Trophoblast cell (in vitro differentiated cells and primary cell): ENCODE results near the gene PWP1.
A peak's percentile ranks its signal among the peaks of the same experiment; 100 is the strongest.

Source experiments
- DNase-seq, 2 donors: peaks; one replicate each; pipeline ENCODE4 v3.0.0-alpha.2; 2016
- H2AFZ ChIP-seq: 2 replicates; pipeline ENCODE4 v1.6.1; 2013; ENCODE audit warnings: low read length, moderate library complexity, mild to moderate bottlenecking; ENCODE audit not compliant: insufficient read depth, poor library complexity
- H2AK5ac ChIP-seq: 2 replicates; pipeline ENCODE4 v1.6.1; 2013; ENCODE audit warnings: mild to moderate bottlenecking, low read length
- H2BK120ac ChIP-seq: 2 replicates; pipeline ENCODE4 v1.6.1; 2013; ENCODE audit warnings: low read length, mild to moderate bottlenecking, moderate library complexity; ENCODE audit not compliant: insufficient read depth, poor library complexity
- H2BK12ac ChIP-seq: 2 replicates; pipeline ENCODE4 v1.6.1; 2013; ENCODE audit warnings: mild to moderate bottlenecking, low read length, moderate library complexity
- H2BK5ac ChIP-seq: 2 replicates; pipeline ENCODE4 v1.6.1; 2013; ENCODE audit warnings: low read length, low read depth, moderate library complexity, mild to moderate bottlenecking; ENCODE audit not compliant: poor library complexity
- H3K14ac ChIP-seq: 2 replicates; pipeline ENCODE4 v1.6.1; 2013; ENCODE audit warnings: mild to moderate bottlenecking, low read length
- H3K18ac ChIP-seq: 2 replicates; pipeline ENCODE4 v1.6.1; 2013; ENCODE audit warnings: mild to moderate bottlenecking, low read length
- H3K23ac ChIP-seq: 2 replicates; pipeline ENCODE4 v1.6.1; 2013; ENCODE audit warnings: low read length
- H3K27ac ChIP-seq: 2 replicates; pipeline ENCODE4 v1.5.1; 2013; ENCODE audit warnings: low read depth, mild to moderate bottlenecking, inconsistent platforms, low read length, moderate library complexity
- H3K27me3 ChIP-seq: 2 replicates; pipeline ENCODE4 v1.6.1; 2013; ENCODE audit warnings: inconsistent platforms, mild to moderate bottlenecking, low read length, moderate library complexity; ENCODE audit not compliant: insufficient read depth
- H3K36me3 ChIP-seq, 2 experiments: 1 replicate in 1 of 2; 2 replicates in 1 of 2; pipeline ENCODE4 v1.6.1; 2013; ENCODE audit warnings: low read length in 2 of 2, mild to moderate bottlenecking in 2 of 2, moderate library complexity in 1 of 2; ENCODE audit not compliant: insufficient read depth in 2 of 2, control insufficient read depth in 1 of 2
- H3K4ac ChIP-seq: 2 replicates; pipeline ENCODE4 v1.6.1; 2013; ENCODE audit warnings: low read depth, mild to moderate bottlenecking, low read length, moderate library complexity
- H3K4me1 ChIP-seq, 2 experiments: 1 replicate in 1 of 2; 2 replicates in 1 of 2; pipeline ENCODE4 v1.6.1; 2013; ENCODE audit warnings: low read length in 2 of 2, mild to moderate bottlenecking in 2 of 2, moderate library complexity in 1 of 2; ENCODE audit not compliant: insufficient read depth in 2 of 2, control insufficient read depth in 1 of 2
- H3K4me2 ChIP-seq: 2 replicates; pipeline ENCODE4 v1.6.1; 2013; ENCODE audit warnings: inconsistent platforms, mild to moderate bottlenecking, low read length, moderate library complexity
- H3K4me3 ChIP-seq: 2 replicates; pipeline ENCODE4 v1.5.1; 2013; ENCODE audit warnings: mild to moderate bottlenecking, low read depth, low read length, inconsistent platforms
- H3K79me1 ChIP-seq: one replicate; pipeline ENCODE4 v1.6.1; 2013; ENCODE audit warnings: low read length
- H3K79me2 ChIP-seq: 2 replicates; pipeline ENCODE4 v1.6.1; 2013; ENCODE audit warnings: low read length, mild to moderate bottlenecking; ENCODE audit not compliant: control insufficient read depth, insufficient read depth, poor library complexity
- H3K9ac ChIP-seq: 2 replicates; pipeline ENCODE4 v1.6.1; 2013; ENCODE audit warnings: mild to moderate bottlenecking, low read length
- H3K9me3 ChIP-seq: 2 replicates; pipeline ENCODE4 v1.6.1; 2013; ENCODE audit warnings: low read depth, mild to moderate bottlenecking, control low read depth, inconsistent platforms, low read length; ENCODE audit not compliant: insufficient read depth
- H4K12ac ChIP-seq: 2 replicates; pipeline ENCODE4 v1.6.1; 2013; ENCODE audit warnings: low read depth, mild to moderate bottlenecking, low read length, moderate library complexity
- H4K8ac ChIP-seq: 2 replicates; pipeline ENCODE4 v1.6.1; 2013; ENCODE audit warnings: low read depth, mild to moderate bottlenecking, low read length, moderate library complexity
- H4K91ac ChIP-seq: one replicate; pipeline ENCODE4 v1.6.1; 2013; ENCODE audit warnings: low read depth, mild to moderate bottlenecking, low read length, moderate library complexity
- WGBS: extraction: QIAGEN DNeasy Blood & Tissue Kit; methylation state at CpG from one replicate; pipeline ENCODE4 v1.1.7; 2013; ENCODE audit warnings: missing lambda C conversion rate; ENCODE audit not compliant: insufficient read length, insufficient coverage; ENCODE audit errors: extremely low coverage; 5-methylcytosine and 5-hydroxymethylcytosine counted together

The PWP1 gene

GRCh38 chr12:107667464-107667863, 18.1 kb upstream of the PWP1 start:
- Histone ChIP-seq H3K36me3 (no peaks in the 10 kb centered on the region), H3K27ac (no peak overlapping the region), H2AFZ (no peak overlapping the region), H2BK12ac (no peak overlapping the region), H4K12ac (no peak overlapping the region), H3K9ac (no peak overlapping the region), H3K14ac (no peak overlapping the region), H3K79me1 (no peaks in the 10 kb centered on the region), H2AK5ac (no peak overlapping the region), H3K18ac (no peak overlapping the region), H3K4me1 (no peaks in the 10 kb centered on the region), H3K4me2 (no peak overlapping the region), H4K91ac (no peak overlapping the region), H2BK5ac (no peak overlapping the region), H3K4ac (no peak overlapping the region), H3K27me3 (no peaks in the 10 kb centered on the region), H3K4me3 (no peak overlapping the region), H3K9me3 (no peaks in the 10 kb centered on the region), H3K79me2 (no peaks in the 10 kb centered on the region), H2BK120ac (no peak overlapping the region), H3K23ac (no peak overlapping the region), H4K8ac (no peak overlapping the region)
- no CpG with 5 or more reads among the region's 4 CpGs for WGBS
- no peak for DNase-seq

- H2AK5ac ChIP-seq, result no peak overlapping the region
- no peak overlapping the region for H2BK12ac ChIP-seq
- no peak overlapping the region for H2BK120ac ChIP-seq
- no peak overlapping the region for H4K12ac ChIP-seq
- no peaks in the 10 kb centered on the region for H3K4me1 ChIP-seq
- no peaks in the 10 kb centered on the region for H3K9me3 ChIP-seq
- H3K9ac ChIP-seq, result no peak overlapping the region
- H2BK5ac ChIP-seq, result no peak overlapping the region
- no peak overlapping the region for H2AFZ ChIP-seq
- H3K27me3 ChIP-seq, result no peaks in the 10 kb centered on the region
- no CpG with 5 or more reads among the region's 9 CpGs for WGBS
- H3K23ac ChIP-seq, result no peak overlapping the region
- no peak overlapping the region for H3K4me3 ChIP-seq
- H3K18ac ChIP-seq, result no peak overlapping the region
- no peak overlapping the region for H3K27ac ChIP-seq
- H3K14ac ChIP-seq, result no peak overlapping the region
- DNase-seq, result no peak
- H4K8ac ChIP-seq, result no peak overlapping the region
- no peak overlapping the region for H3K4me2 ChIP-seq
- no peaks in the 10 kb centered on the region for H3K79me1 ChIP-seq
- H4K91ac ChIP-seq, result no peak overlapping the region
- no peak overlapping the region for H3K4ac ChIP-seq
- H3K36me3 ChIP-seq, result no peaks in the 10 kb centered on the region
- no peaks in the 10 kb centered on the region for H3K79me2 ChIP-seq
These were observed 17.1 kb upstream of the PWP1 start for GRCh38 chr12:107668320-107669098.

DNA sequence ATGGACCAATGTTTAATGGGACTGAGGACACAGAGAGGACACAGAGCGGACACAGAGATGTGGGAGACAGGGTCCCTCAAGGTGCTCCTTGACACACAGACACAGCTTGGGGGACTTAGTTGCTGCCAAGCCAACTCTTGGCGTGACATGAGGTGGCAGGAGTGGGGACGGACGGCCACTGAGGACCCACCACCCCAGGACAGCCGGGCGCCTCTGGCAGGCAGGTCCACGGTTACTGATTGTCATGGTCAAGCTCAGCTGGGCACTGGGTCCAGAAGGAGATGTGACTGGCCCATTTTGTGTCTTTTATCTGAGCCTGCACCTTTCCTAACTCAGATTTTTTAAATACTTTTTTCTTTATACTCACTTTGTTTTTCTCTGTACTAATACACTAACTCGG, 15.7 kb upstream of the PWP1 start:
- Histone ChIP-seq H3K36me3 (no peaks in the 10 kb centered on the region), H2AFZ (no peak overlapping the region), H2AK5ac (no peak overlapping the region), H3K9ac (no peak overlapping the region), H3K79me1 (no peaks in the 10 kb centered on the region), H4K12ac (no peak overlapping the region), H3K4me1 (no peaks in the 10 kb centered on the region), H3K79me2 (no peaks in the 10 kb centered on the region), H4K91ac (no peak overlapping the region), H3K9me3 (no peaks in the 10 kb centered on the region), H3K4me2 (no peak overlapping the region), H2BK5ac (no peak overlapping the region), H2BK12ac (no peak overlapping the region), H3K18ac (no peak overlapping the region), H4K8ac (no peak overlapping the region), H3K14ac (no peak overlapping the region), H3K23ac (no peak overlapping the region), H3K27ac (no peak overlapping the region), H2BK120ac (no peak overlapping the region), H3K4me3 (no peak overlapping the region), H3K27me3 (no peaks in the 10 kb centered on the region), H3K4ac (no peak overlapping the region)
- DNase-seq, result no peak
- no CpG with 5 or more reads among the region's 8 CpGs for WGBS

DNA sequence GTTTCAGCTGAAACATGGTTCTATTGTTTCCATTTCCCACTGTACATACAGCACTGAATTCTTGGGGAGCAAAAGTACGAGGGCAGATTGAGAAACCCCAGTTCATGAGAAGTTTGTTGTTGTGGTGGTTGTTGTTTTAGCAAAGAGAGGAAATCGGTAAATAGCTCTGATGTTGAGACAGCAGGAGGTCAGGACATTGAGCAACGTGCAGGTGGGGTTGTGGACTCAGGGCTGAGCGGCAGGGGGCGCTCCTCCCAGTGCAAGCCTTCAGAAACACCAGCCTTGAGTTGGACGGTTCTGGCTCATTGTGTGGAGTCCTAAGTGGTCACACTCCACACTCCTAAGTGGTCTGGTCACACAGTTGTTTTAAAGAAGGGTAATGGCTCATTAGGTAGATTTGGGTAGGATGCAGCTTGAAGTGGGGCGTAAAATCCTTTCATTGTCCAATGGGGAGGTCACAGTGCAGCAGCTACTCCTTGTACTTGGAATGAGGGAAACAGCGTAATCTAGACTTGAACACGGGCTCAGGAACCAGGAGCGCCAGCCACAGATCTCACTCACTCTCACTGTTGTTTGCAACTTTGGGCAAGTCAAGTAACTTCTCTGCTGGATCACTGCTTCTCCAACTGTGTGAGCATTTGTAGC, 14.5 kb upstream of the PWP1 start:
- Histone ChIP-seq H3K36me3 (no peaks in the 10 kb centered on the region), H4K91ac (no peak overlapping the region), H3K9ac (no peak overlapping the region), H3K9me3 (no peaks in the 10 kb centered on the region), H3K4me2 (no peak overlapping the region), H3K27me3 (no peaks in the 10 kb centered on the region), H2BK5ac (no peak overlapping the region), H4K12ac (no peak overlapping the region), H3K4me3 (no peak overlapping the region), H3K79me1 (no peaks in the 10 kb centered on the region), H4K8ac (no peak overlapping the region), H3K14ac (no peak overlapping the region), H3K4ac (no peak overlapping the region), H3K4me1 (no peaks in the 10 kb centered on the region), H3K18ac (no peak overlapping the region), H2AFZ (no peak overlapping the region), H3K79me2 (no peaks in the 10 kb centered on the region), H3K23ac (no peak overlapping the region), H2AK5ac (no peak overlapping the region), H2BK12ac (no peak overlapping the region), H2BK120ac (no peak overlapping the region), H3K27ac (no peak overlapping the region)
- no CpG with 5 or more reads among the region's 10 CpGs for WGBS
- DNase-seq, result peak in 1 of 2 donors; percentile 32
